Peyer's patch (tissue), 4 donors: Measurements from ENCODE around the gene CORO2A.

Experiments
- CTCF ChIP-seq, 6 experiments: fragments of 450-650 bp in 4 of 6; fragments of 200-600 bp in 2 of 6; sonication (generic) in 1 of 6; IDR thresholded peaks; one replicate each; pipeline ENCODE4 v1.5.1; 2017 to 2019; ENCODE audit warnings: antibody characterized with exemption in 6 of 6, mild to moderate bottlenecking in 3 of 6, moderate library complexity in 1 of 6
- POLR2A ChIP-seq, 2 donors: fragments of 450-650 bp; IDR thresholded peaks; one replicate each; pipeline ENCODE4 v1.5.1; 2017; ENCODE audit warnings: antibody characterized with exemption in 2 of 2, mild to moderate bottlenecking in 2 of 2, moderate library complexity in 2 of 2

GRCh38 chr9:98172604-98173003, 19.8 kb downstream of the CORO2A start:
- TF ChIP-seq CTCF (IDR thresholded peaks at IDR 0.05) (no peak), POLR2A (IDR thresholded peaks at IDR 0.05) (no peak)
